ENCODE data around the gene UGT2A2. TPM values are rescaled to one million over a fixed set of nuclear protein-coding genes. Genes with fewer than 3 reads are reported as not detected.

UGT2A2 gene
- total RNA-seq, 1 donor, result not detected

DNA sequence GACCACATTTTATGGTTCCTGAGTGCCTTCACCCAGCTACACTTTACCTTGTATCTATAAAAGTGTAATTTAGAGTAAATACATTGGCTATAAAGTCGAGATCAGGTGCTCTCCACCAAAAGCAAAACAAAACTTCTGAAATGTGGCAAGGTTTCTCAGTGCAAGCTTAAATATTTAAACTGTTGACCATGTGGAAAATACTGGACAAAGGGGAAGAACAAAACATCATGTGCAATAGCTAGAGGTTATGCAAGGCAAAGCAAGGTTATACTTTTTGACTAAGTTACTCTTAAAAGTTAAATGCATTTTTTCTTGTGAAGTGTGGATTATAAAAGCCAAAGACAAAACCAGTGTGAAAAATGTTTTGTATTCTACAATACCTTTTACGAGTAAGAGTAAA, 55.9 kb downstream of the UGT2A2 start:
- no peak overlapping the region for H2AFZ ChIP-seq (ENCODE audit: low read length)
- H4K20me1 ChIP-seq (ENCODE audit: insufficient read depth, low read length), result no peaks in the 10 kb centered on the region
- H3K79me2 ChIP-seq (ENCODE audit: insufficient read depth, low read length), result no peaks in the 10 kb centered on the region
- H3K4me2 ChIP-seq (ENCODE audit: insufficient read depth, low read length), result no peak overlapping the region
- TF ChIP-seq, protein P1, sequence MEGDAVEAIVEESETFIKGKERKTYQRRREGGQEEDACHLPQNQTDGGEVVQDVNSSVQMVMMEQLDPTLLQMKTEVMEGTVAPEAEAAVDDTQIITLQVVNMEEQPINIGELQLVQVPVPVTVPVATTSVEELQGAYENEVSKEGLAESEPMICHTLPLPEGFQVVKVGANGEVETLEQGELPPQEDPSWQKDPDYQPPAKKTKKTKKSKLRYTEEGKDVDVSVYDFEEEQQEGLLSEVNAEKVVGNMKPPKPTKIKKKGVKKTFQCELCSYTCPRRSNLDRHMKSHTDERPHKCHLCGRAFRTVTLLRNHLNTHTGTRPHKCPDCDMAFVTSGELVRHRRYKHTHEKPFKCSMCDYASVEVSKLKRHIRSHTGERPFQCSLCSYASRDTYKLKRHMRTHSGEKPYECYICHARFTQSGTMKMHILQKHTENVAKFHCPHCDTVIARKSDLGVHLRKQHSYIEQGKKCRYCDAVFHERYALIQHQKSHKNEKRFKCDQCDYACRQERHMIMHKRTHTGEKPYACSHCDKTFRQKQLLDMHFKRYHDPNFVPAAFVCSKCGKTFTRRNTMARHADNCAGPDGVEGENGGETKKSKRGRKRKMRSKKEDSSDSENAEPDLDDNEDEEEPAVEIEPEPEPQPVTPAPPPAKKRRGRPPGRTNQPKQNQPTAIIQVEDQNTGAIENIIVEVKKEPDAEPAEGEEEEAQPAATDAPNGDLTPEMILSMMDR (IDR thresholded peaks at IDR 0.05; ENCODE audit: extremely low read depth, low read depth, low read length), result no peak
- DNase-seq (ENCODE audit: insufficient read length, low spot score, missing footprints), result no peak
- no peaks in the 10 kb centered on the region for H3K27me3 ChIP-seq (ENCODE audit: insufficient read depth, low read length)
- no peaks in the 10 kb centered on the region for H3K36me3 ChIP-seq (ENCODE audit: insufficient read depth, low read length)
- H3K4me1 ChIP-seq (ENCODE audit: insufficient read depth, low read length), result no peaks in the 10 kb centered on the region
- no peaks in the 10 kb centered on the region for H3K9me3 ChIP-seq (ENCODE audit: low read depth, low read length)
- no peak overlapping the region for H3K4me3 ChIP-seq (ENCODE audit: insufficient read depth, low read length)
- H3K27ac ChIP-seq (ENCODE audit: low read depth, low read length), result no peak overlapping the region

DNA sequence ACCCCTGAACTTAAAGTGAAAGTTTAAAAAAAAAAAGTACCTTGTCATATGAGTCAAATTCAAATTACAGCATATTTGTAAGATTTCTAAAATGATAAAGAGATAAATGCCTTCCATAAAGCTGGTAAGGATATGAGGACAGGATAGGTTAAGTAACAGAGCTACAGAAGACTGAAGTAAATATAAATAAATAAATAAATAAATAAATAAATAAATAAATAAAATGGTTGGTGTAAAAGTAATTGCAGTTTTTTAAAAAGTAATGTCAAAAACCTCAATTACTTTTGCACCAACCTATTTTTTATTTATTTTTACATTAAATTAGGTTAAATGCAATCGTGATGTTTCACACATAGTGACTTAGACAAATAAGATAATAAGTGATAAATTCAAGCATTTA, 62.2 kb downstream of the UGT2A2 start:
- Histone ChIP-seq H3K36me3 (ENCODE audit: insufficient read depth, low read length) (no peaks in the 10 kb centered on the region), H3K4me1 (ENCODE audit: insufficient read depth, low read length) (no peaks in the 10 kb centered on the region), H3K79me2 (ENCODE audit: insufficient read depth, low read length) (no peaks in the 10 kb centered on the region), H3K9me3 (ENCODE audit: low read depth, low read length) (no peaks in the 10 kb centered on the region), H4K20me1 (ENCODE audit: insufficient read depth, low read length) (no peaks in the 10 kb centered on the region), H3K4me3 (ENCODE audit: insufficient read depth, low read length) (no peak overlapping the region), H3K27ac (ENCODE audit: low read depth, low read length) (no peak overlapping the region), H3K4me2 (ENCODE audit: insufficient read depth, low read length) (no peak overlapping the region), H2AFZ (ENCODE audit: low read length) (no peak overlapping the region), H3K27me3 (ENCODE audit: insufficient read depth, low read length) (no peaks in the 10 kb centered on the region)
- TF ChIP-seq, protein P1 (IDR thresholded peaks at IDR 0.05; ENCODE audit: extremely low read depth, low read depth, low read length), result no peak
- DNase-seq (ENCODE audit: insufficient read length, low spot score, missing footprints), result no peak

DNA sequence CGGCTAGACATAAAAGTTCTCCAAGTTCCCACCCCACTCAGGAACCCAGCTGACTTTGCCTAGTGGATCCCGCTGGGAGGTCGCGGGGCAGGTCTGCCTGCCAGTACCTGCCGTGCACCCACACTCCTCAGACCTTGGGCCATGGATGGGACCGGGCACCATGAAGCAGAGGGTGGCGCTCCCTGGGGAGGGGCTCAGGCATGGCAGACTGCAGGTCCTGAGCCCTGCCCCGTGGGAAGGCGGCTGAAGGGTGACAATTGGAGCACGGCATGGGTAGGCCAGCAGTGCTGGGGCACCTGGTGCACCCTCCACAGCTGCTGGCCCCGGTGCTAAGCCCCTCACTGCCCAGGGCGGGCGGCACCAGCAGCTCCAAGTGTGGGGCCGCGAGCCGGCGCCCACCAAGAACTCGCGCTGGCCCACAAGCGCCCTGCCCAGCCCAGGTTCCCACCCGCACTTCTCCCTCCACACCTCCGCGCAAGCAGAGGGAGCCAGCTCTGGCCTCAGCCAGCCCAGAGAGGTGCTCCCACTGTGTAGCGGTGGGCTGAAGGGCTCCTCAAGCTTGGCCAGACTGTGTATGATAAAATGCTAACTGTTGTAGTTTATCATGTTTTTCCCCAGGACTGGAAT, 63.1 kb downstream of the UGT2A2 start:
- H3K27ac ChIP-seq (ENCODE audit: low read depth, low read length), result no peak overlapping the region
- TF ChIP-seq, protein P1 (IDR thresholded peaks at IDR 0.05; ENCODE audit: extremely low read depth, low read depth, low read length), result no peak

DNA sequence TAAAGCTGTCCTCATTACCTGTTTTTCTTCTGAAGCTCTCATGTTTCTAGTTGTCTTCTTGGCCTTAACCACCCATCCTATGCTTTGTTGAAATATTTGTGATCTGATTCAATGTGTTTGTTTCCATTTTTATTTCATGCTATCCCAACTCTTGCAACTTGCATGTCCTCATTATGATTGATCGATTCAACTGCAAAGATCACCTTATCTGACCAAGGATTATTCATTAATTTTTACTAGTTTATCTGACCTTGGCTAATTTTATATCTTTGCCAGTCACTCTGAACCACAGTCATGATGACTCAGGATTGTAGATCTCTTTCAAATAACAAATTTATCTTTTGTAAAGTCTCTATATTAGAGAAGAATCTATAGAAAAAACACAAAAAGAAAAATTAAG, 70.7 kb downstream of the UGT2A2 start:
- Histone ChIP-seq H4K20me1 (ENCODE audit: insufficient read depth, low read length) (no peaks in the 10 kb centered on the region), H3K36me3 (ENCODE audit: insufficient read depth, low read length) (no peaks in the 10 kb centered on the region), H3K9me3 (ENCODE audit: low read depth, low read length) (no peaks in the 10 kb centered on the region), H3K4me1 (ENCODE audit: insufficient read depth, low read length) (no peaks in the 10 kb centered on the region), H3K27ac (ENCODE audit: low read depth, low read length) (no peak overlapping the region), H3K4me3 (ENCODE audit: insufficient read depth, low read length) (no peak overlapping the region), H3K79me2 (ENCODE audit: insufficient read depth, low read length) (no peaks in the 10 kb centered on the region), H3K4me2 (ENCODE audit: insufficient read depth, low read length) (no peak overlapping the region), H2AFZ (ENCODE audit: low read length) (no peak overlapping the region), H3K27me3 (ENCODE audit: insufficient read depth, low read length) (no peaks in the 10 kb centered on the region)
- TF ChIP-seq, protein P1 (IDR thresholded peaks at IDR 0.05; ENCODE audit: extremely low read depth, low read depth, low read length), result no peak
- DNase-seq (ENCODE audit: insufficient read length, low spot score, missing footprints), result no peak

More for the DNA sequence above, 63.1 kb downstream of the UGT2A2 start:
- no peak for DNase-seq (ENCODE audit: insufficient read length, low spot score, missing footprints)
- no peaks in the 10 kb centered on the region for H3K9me3 ChIP-seq (ENCODE audit: low read depth, low read length)
- H3K79me2 ChIP-seq (ENCODE audit: insufficient read depth, low read length), result no peaks in the 10 kb centered on the region
- H3K27me3 ChIP-seq (ENCODE audit: insufficient read depth, low read length), result no peaks in the 10 kb centered on the region
- H3K4me3 ChIP-seq (ENCODE audit: insufficient read depth, low read length), result no peak overlapping the region
- H3K36me3 ChIP-seq (ENCODE audit: insufficient read depth, low read length), result no peaks in the 10 kb centered on the region
- no peaks in the 10 kb centered on the region for H3K4me1 ChIP-seq (ENCODE audit: insufficient read depth, low read length)
- no peak overlapping the region for H3K4me2 ChIP-seq (ENCODE audit: insufficient read depth, low read length)
- no peak overlapping the region for H2AFZ ChIP-seq (ENCODE audit: low read length)
- H4K20me1 ChIP-seq (ENCODE audit: insufficient read depth, low read length), result no peaks in the 10 kb centered on the region

Data from osteoblast (primary cell).